SU-DHL-6 (cell line): ENCODE measurements around the gene EIF4H.

Experiments used
- H2AFZ ChIP-seq: fragments of 200-600 bp; sonication (generic); 2 replicates; pipeline ENCODE4 v1.6.1; 2014; ENCODE audit warnings: low read depth, mild to moderate bottlenecking, moderate library complexity, mixed read lengths, antibody characterized with exemption, low read length; ENCODE audit not compliant: severe bottlenecking
- H3F3A ChIP-seq: fragments of 200-600 bp; shearing (Covaris generic); 2 replicates; pipeline ENCODE4 v1.6.0; 2016; ENCODE audit warnings: antibody characterized with exemption, mild to moderate bottlenecking; ENCODE audit not compliant: insufficient read depth
- H3K27ac ChIP-seq: fragments of 200-600 bp; sonication (generic); 2 replicates; pipeline ENCODE4 v1.5.1; 2016; ENCODE audit warnings: low read depth, mild to moderate bottlenecking, low read length, moderate library complexity, mixed read lengths
- H3K27me3 ChIP-seq: fragments of 200-600 bp; sonication (generic), shearing (Covaris generic); 2 replicates; pipeline ENCODE4 v1.6.0; 2014; ENCODE audit warnings: mild to moderate bottlenecking, low read length
- H3K36me3 ChIP-seq: fragments of 200-600 bp; sonication (generic); 2 replicates; pipeline ENCODE4 v1.6.1; 2014; ENCODE audit warnings: mild to moderate bottlenecking, low read length, mixed read lengths
- H3K4me2 ChIP-seq: fragments of 300-600, 200-600 bp; shearing (Covaris generic), sonication (generic); 2 replicates; pipeline ENCODE4 v1.6.0; 2014; ENCODE audit warnings: low read length, low read depth, mild to moderate bottlenecking; ENCODE audit not compliant: poor library complexity, severe bottlenecking
- H3K4me3 ChIP-seq: fragments of 200-600 bp; sonication (generic); 2 replicates; pipeline ENCODE4 v1.5.1; 2014; ENCODE audit warnings: antibody characterized with exemption, low read length, mild to moderate bottlenecking, mixed read lengths; ENCODE audit not compliant: insufficient read depth, poor library complexity, severe bottlenecking
- H3K79me2 ChIP-seq: fragments of 200-600 bp; sonication (generic); 2 replicates; pipeline ENCODE4 v1.6.1; 2014; ENCODE audit warnings: mild to moderate bottlenecking, low read length, moderate library complexity; ENCODE audit not compliant: insufficient read depth
- H3K9ac ChIP-seq: fragments of 200-600 bp; sonication (generic); 2 replicates; pipeline ENCODE4 v1.7.0; 2014; ENCODE audit warnings: mild to moderate bottlenecking, low read length
- H3K9me2 ChIP-seq: fragments of 200-600 bp; sonication (generic); replicated peaks from 2 replicates; pipeline ENCODE4 v1.6.1; 2014; ENCODE audit warnings: low read length; ENCODE audit not compliant: insufficient read depth
- H3K9me3 ChIP-seq: fragments of 200-600 bp; sonication (generic); 2 replicates; pipeline ENCODE4 v1.6.1; 2014; ENCODE audit warnings: low read length, mixed read lengths; ENCODE audit not compliant: insufficient read depth
- H4K20me1 ChIP-seq: fragments of 200-600 bp; sonication (generic); 2 replicates; pipeline ENCODE4 v1.6.1; 2014; ENCODE audit warnings: low read depth, mild to moderate bottlenecking, antibody characterized with exemption, low read length, moderate library complexity, mixed read lengths
- CTCF ChIP-seq: fragments of 200-600 bp; sonication (generic); IDR thresholded peaks from one replicate; pipeline ENCODE4 v1.5.1; 2017; ENCODE audit warnings: antibody characterized with exemption, mild to moderate bottlenecking, low read length, moderate library complexity; ENCODE audit not compliant: insufficient read depth, poor library complexity, severe bottlenecking
- EZH2phosphoT487 ChIP-seq: fragments of 200-600 bp; sonication (generic), shearing (Covaris generic); conservative IDR thresholded peaks from 2 replicates; pipeline ENCODE4 v1.6.1; 2018; ENCODE audit warnings: mild to moderate bottlenecking, antibody characterized with exemption, low read length, moderate library complexity, mixed read lengths

EIF4H gene

GRCh38 chr7:74148491-74148890 lies 25.7 kb upstream of the EIF4H start:
- TF ChIP-seq CTCF: no peak
- TF ChIP-seq EZH2phosphoT487: no peak
- Histone ChIP-seq H4K20me1 (no peaks in the 10 kb centered on the region), H3K9ac (no peak overlapping the region), H2AFZ (no peak overlapping the region), H3K4me2 (no peak overlapping the region), H3K79me2 (no peaks in the 10 kb centered on the region), H3K27ac (no peak overlapping the region), H3K36me3 (no peaks in the 10 kb centered on the region), H3F3A (no peaks in the 10 kb centered on the region), H3K4me3 (no peak overlapping the region), H3K9me2 (no peaks in the 10 kb centered on the region), H3K27me3 (no peaks in the 10 kb centered on the region), H3K9me3 (peaks cover 8% of the 10 kb centered on the region; the same call in 1 of the 2 replicates)

- no peak overlapping the region for H3K4me3 ChIP-seq
- no peaks in the 10 kb centered on the region for H3F3A ChIP-seq
- H3K9ac ChIP-seq: no peak overlapping the region
- H3K27me3 ChIP-seq: no peaks in the 10 kb centered on the region
- no peaks in the 10 kb centered on the region for H3K9me2 ChIP-seq
- no peaks in the 10 kb centered on the region for H3K36me3 ChIP-seq
- no peak overlapping the region for H2AFZ ChIP-seq
- H3K4me2 ChIP-seq: no peak overlapping the region
- H3K79me2 ChIP-seq: no peaks in the 10 kb centered on the region
- no peak overlapping the region for H3K27ac ChIP-seq
- no peaks in the 10 kb centered on the region for H4K20me1 ChIP-seq
- no peak for TF ChIP-seq EZH2phosphoT487
- no peak for TF ChIP-seq CTCF
- H3K9me3 ChIP-seq: peaks cover 8% of the 10 kb centered on the region; the same call in 1 of the 2 replicates
Observed at GRCh38 chr7:74149071-74149470, 25.1 kb upstream of the EIF4H start.

GRCh38 chr7:74149603-74150002 lies 24.6 kb upstream of the EIF4H start:
- H2AFZ ChIP-seq: no peak overlapping the region
- no peaks in the 10 kb centered on the region for H3K9me2 ChIP-seq
- H3K27me3 ChIP-seq: no peaks in the 10 kb centered on the region
- peaks cover 8% of the 10 kb centered on the region; the same call in 1 of the 2 replicates for H3K9me3 ChIP-seq
- H3K36me3 ChIP-seq: no peaks in the 10 kb centered on the region
- H3K79me2 ChIP-seq: no peaks in the 10 kb centered on the region
- no peak overlapping the region for H3K9ac ChIP-seq
- H3K27ac ChIP-seq: no peak overlapping the region
- H3K4me2 ChIP-seq: no peak overlapping the region
- H3K4me3 ChIP-seq: no peak overlapping the region
- H4K20me1 ChIP-seq: no peaks in the 10 kb centered on the region
- no peak for TF ChIP-seq EZH2phosphoT487
- no peak for TF ChIP-seq CTCF
- no peaks in the 10 kb centered on the region for H3F3A ChIP-seq

- TF ChIP-seq CTCF (no peak), EZH2phosphoT487 (no peak)
- Histone ChIP-seq H3K27me3 (no peaks in the 10 kb centered on the region), H3K9me2 (no peaks in the 10 kb centered on the region), H3K4me3 (no peak overlapping the region), H2AFZ (no peak overlapping the region), H3F3A (no peaks in the 10 kb centered on the region), H3K27ac (no peak overlapping the region), H3K4me2 (no peak overlapping the region), H3K79me2 (no peaks in the 10 kb centered on the region), H3K9me3 (no peaks in the 10 kb centered on the region), H3K36me3 (no peaks in the 10 kb centered on the region), H3K9ac (no peak overlapping the region), H4K20me1 (no peaks in the 10 kb centered on the region)
Observed at GRCh38 chr7:74153736-74154135, 20.4 kb upstream of the EIF4H start.
